H9 (cell line): ENCODE data around the gene STARD10. TPM values are rescaled to one million over a fixed set of nuclear protein-coding genes. Genes with fewer than 3 reads are reported as not detected.

Experiments
- DNase-seq: peaks from one replicate; pipeline ENCODE4 v3.0.0-alpha.2; 2017
- H2AFZ ChIP-seq: one replicate; pipeline ENCODE4 v1.6.1; 2013; ENCODE audit warnings: mild to moderate bottlenecking, low read length, control low read depth, moderate library complexity
- H2AK5ac ChIP-seq: 2 replicates; pipeline ENCODE4 v1.6.1; 2013; ENCODE audit warnings: low read length, control low read depth, mixed read lengths; ENCODE audit not compliant: insufficient read length
- H2BK120ac ChIP-seq: one replicate; pipeline ENCODE4 v1.6.1; 2013; ENCODE audit warnings: low read depth, mild to moderate bottlenecking, low read length, control low read depth, inconsistent platforms; ENCODE audit not compliant: poor library complexity, severe bottlenecking
- H2BK12ac ChIP-seq: 2 replicates; pipeline ENCODE4 v1.6.1; 2013; ENCODE audit warnings: low read length, control low read depth, mixed read lengths, low read depth; ENCODE audit not compliant: insufficient read length
- H2BK15ac ChIP-seq: 2 replicates; pipeline ENCODE4 v1.6.1; 2013; ENCODE audit warnings: low read depth, low read length, control low read depth
- H2BK20ac ChIP-seq: one replicate; pipeline ENCODE4 v1.6.1; 2013; ENCODE audit warnings: low read depth, mild to moderate bottlenecking, low read length, control low read depth, inconsistent platforms; ENCODE audit not compliant: poor library complexity, severe bottlenecking
- H2BK5ac ChIP-seq: 2 replicates; pipeline ENCODE4 v1.6.1; 2013; ENCODE audit warnings: low read length, control low read depth, mixed read lengths; ENCODE audit not compliant: insufficient read length
- H3K14ac ChIP-seq: 2 replicates; pipeline ENCODE4 v1.6.1; 2013; ENCODE audit warnings: low read length, control low read depth; ENCODE audit not compliant: insufficient read depth
- H3K18ac ChIP-seq: 2 replicates; pipeline ENCODE4 v1.6.1; 2013; ENCODE audit warnings: low read depth, mild to moderate bottlenecking, mixed read lengths, low read length, control low read depth; ENCODE audit not compliant: insufficient read length
- H3K23ac ChIP-seq: 2 replicates; pipeline ENCODE4 v1.6.1; 2013; ENCODE audit warnings: low read length, control low read depth, mixed read lengths, low read depth; ENCODE audit not compliant: insufficient read length
- H3K23me2 ChIP-seq: 2 replicates; pipeline ENCODE4 v1.6.1; 2013; ENCODE audit warnings: low read depth, mild to moderate bottlenecking, mixed read lengths, low read length, control low read depth; ENCODE audit not compliant: insufficient read length, poor library complexity, severe bottlenecking
- H3K27ac ChIP-seq: 2 replicates; pipeline ENCODE4 v1.5.1; 2013; ENCODE audit warnings: low read length, control low read depth, mixed read lengths, low read depth; ENCODE audit not compliant: insufficient read length
- H3K27me3 ChIP-seq: 2 replicates; pipeline ENCODE4 v1.6.1; 2013; ENCODE audit warnings: low read length, control low read depth, inconsistent platforms; ENCODE audit not compliant: insufficient read depth
- H3K4ac ChIP-seq: 2 replicates; pipeline ENCODE4 v1.6.1; 2013; ENCODE audit warnings: low read depth, mild to moderate bottlenecking, control low read depth, inconsistent platforms, low read length, moderate library complexity
- H3K4me1 ChIP-seq: 2 replicates; pipeline ENCODE4 v1.6.1; 2013; ENCODE audit warnings: low read length, control low read depth, inconsistent platforms; ENCODE audit not compliant: insufficient read depth
- H3K4me2 ChIP-seq: 2 replicates; pipeline ENCODE4 v1.6.1; 2013; ENCODE audit warnings: low read length, control low read depth, mixed read lengths; ENCODE audit not compliant: insufficient read length, insufficient read depth
- H3K56ac ChIP-seq: 2 replicates; pipeline ENCODE4 v1.6.1; 2013; ENCODE audit warnings: low read depth, mild to moderate bottlenecking, mixed read lengths, low read length, control low read depth; ENCODE audit not compliant: insufficient read length
- H3K79me1 ChIP-seq: 2 replicates; pipeline ENCODE4 v1.6.1; 2013; ENCODE audit warnings: low read depth, mild to moderate bottlenecking, moderate library complexity, low read length, control low read depth, inconsistent platforms; ENCODE audit not compliant: insufficient read depth, poor library complexity, severe bottlenecking
- H3K79me2 ChIP-seq: 2 replicates; pipeline ENCODE4 v1.6.1; 2013; ENCODE audit warnings: low read length, control low read depth, inconsistent platforms; ENCODE audit not compliant: insufficient read depth
- H3K9ac ChIP-seq: 2 replicates; pipeline ENCODE4 v1.6.1; 2013; ENCODE audit warnings: low read length, control low read depth, mixed read lengths; ENCODE audit not compliant: insufficient read length; ENCODE audit errors: extremely low read depth
- H3K9me3 ChIP-seq: one replicate; pipeline ENCODE4 v1.6.1; 2013; ENCODE audit warnings: low read depth, low read length, inconsistent platforms; ENCODE audit not compliant: control insufficient read depth
- H3T11ph ChIP-seq: one replicate; pipeline ENCODE4 v1.6.1; 2013; ENCODE audit warnings: mild to moderate bottlenecking, low read length, control low read depth, inconsistent platforms
- H4K20me1 ChIP-seq: one replicate; pipeline ENCODE4 v1.6.1; 2013; ENCODE audit not compliant: control insufficient read depth, insufficient read length, insufficient read depth
- H4K5ac ChIP-seq: 2 replicates; pipeline ENCODE4 v1.6.1; 2013; ENCODE audit warnings: low read depth, mild to moderate bottlenecking, mixed read lengths, low read length, control low read depth; ENCODE audit not compliant: insufficient read length
- H4K8ac ChIP-seq: replicated peaks from 2 replicates; pipeline ENCODE4 v1.6.1; 2013; ENCODE audit warnings: low read length, control low read depth, mixed read lengths, low read depth; ENCODE audit not compliant: insufficient read length
- H4K91ac ChIP-seq: 2 replicates; pipeline ENCODE4 v1.6.1; 2013; ENCODE audit warnings: low read depth, mild to moderate bottlenecking, moderate library complexity, mixed read lengths, low read length, control low read depth; ENCODE audit not compliant: insufficient read length
- H3K27ac Mint-ChIP-seq, 3 experiments: 2 replicates in 2 of 3; 3 replicates in 1 of 3; pipeline ENCODE4 v1.8.0; 2020 to 2021; ENCODE audit warnings: mixed read lengths in 3 of 3, mild to moderate bottlenecking in 1 of 3, moderate library complexity in 1 of 3
- H3K27me3 Mint-ChIP-seq: 2 replicates; pipeline ENCODE4 v1.8.0; 2021; ENCODE audit warnings: low read depth, mild to moderate bottlenecking, moderate library complexity, mixed read lengths
- H3K36me3 Mint-ChIP-seq, 3 experiments: 2 replicates in 2 of 3; 3 replicates in 1 of 3; pipeline ENCODE4 v1.8.0; 2020 to 2021; ENCODE audit warnings: low read depth in 3 of 3, mixed read lengths in 3 of 3; ENCODE audit not compliant: insufficient read depth in 1 of 3
- H3K4me1 Mint-ChIP-seq, 2 experiments: 2 replicates each; pipeline ENCODE4 v1.8.0; 2020; ENCODE audit warnings: mixed read lengths in 2 of 2
- H3K4me3 Mint-ChIP-seq, 2 experiments: 2 replicates in 1 of 2; 3 replicates in 1 of 2; pipeline ENCODE4 v1.8.0; 2020 to 2021; ENCODE audit warnings: mild to moderate bottlenecking in 2 of 2, mixed read lengths in 2 of 2, moderate library complexity in 1 of 2
- H3K9me3 Mint-ChIP-seq, 2 experiments: 2 replicates in 1 of 2; 3 replicates in 1 of 2; pipeline ENCODE4 v1.8.0; 2020; ENCODE audit warnings: mild to moderate bottlenecking in 2 of 2, mixed read lengths in 2 of 2, moderate library complexity in 1 of 2
- WGBS: extraction: QIAGEN DNeasy Blood & Tissue Kit; methylation state at CpG from one replicate; pipeline ENCODE4 v1.1.7; 2013; ENCODE audit warnings: missing lambda C conversion rate, low lambda C conversion rate, mixed read lengths; ENCODE audit not compliant: insufficient read length; ENCODE audit errors: extremely low coverage; 5-methylcytosine and 5-hydroxymethylcytosine counted together
- total RNA-seq: library from RNA; stranded (reverse); gene quantifications from 2 replicates; pipeline ENCODE4 v1.2.1, GENCODE V29; 2021
- TF ChIP-seq, protein P1 (sequence below): fragments of 200-600 bp; sonication (generic); conservative IDR thresholded peaks from 3 replicates; pipeline ENCODE4 v1.8.0; 2021; ENCODE audit warnings: antibody characterized with exemption, mild to moderate bottlenecking

STARD10 gene
- total RNA-seq, 1 experiment from 2014 or later: 24.4 TPM

DNA sequence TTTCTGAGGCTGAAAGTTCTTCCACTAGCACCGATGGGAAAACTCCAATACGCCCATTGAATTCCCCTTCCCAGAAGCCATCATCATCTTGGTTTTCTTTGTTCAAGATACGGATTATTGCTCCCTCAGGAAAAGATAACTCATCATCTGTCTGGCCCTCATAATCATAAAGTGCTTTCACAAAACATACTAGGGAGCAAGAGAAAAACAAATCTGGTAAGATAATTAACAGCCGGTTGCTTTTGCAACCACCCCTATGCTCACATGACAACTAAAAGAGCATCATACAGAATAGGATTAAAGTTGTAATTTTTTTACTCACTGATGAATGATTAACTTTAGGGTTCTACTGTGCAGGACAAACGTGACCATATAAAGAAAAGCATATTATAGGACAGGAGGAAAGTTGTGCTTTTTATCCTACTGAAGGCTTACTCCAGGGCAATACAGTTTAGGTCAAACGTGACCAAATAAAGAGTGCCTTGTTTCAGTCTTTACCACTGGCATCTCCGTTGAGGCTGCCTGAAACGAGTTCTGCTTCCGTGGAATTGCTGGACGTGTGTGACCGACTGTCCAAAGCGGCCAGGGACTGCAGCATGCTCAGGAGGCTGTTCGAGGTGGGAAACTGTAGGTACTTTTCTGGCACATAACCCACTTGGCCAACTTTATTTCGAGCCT lies 48.9 kb upstream of the STARD10 start:
- no peak for DNase-seq
- Histone ChIP-seq H3T11ph (no peak overlapping the region), H3K27ac (no peak overlapping the region), H3K14ac (no peak overlapping the region), H3K18ac (no peak overlapping the region), H3K4me2 (no peak overlapping the region), H3K23ac (no peak overlapping the region), H2BK20ac (no peak overlapping the region), H3K56ac (no peak overlapping the region), H2BK15ac (no peak overlapping the region), H4K20me1 (no peaks in the 10 kb centered on the region), H2BK120ac (no peak overlapping the region), H3K4ac (no peak overlapping the region), H4K91ac (no peak overlapping the region), H2AK5ac (no peak overlapping the region), H3K9me3 (no peaks in the 10 kb centered on the region), H4K8ac (no peak overlapping the region), H3K9ac (no peak overlapping the region), H2BK12ac (no peak overlapping the region), H2BK5ac (no peak overlapping the region), H3K4me1 (no peaks in the 10 kb centered on the region), H3K79me1 (no peaks in the 10 kb centered on the region), H2AFZ (no peak overlapping the region), H3K23me2 (no peaks in the 10 kb centered on the region), H3K27me3 (no peaks in the 10 kb centered on the region), H4K5ac (no peak overlapping the region), H3K79me2 (no peaks in the 10 kb centered on the region)
- WGBS: no CpG with 5 or more reads among the region's 14 CpGs
- Mint-ChIP-seq H3K27me3 (no peaks in the 10 kb centered on the region), H3K4me3 (no peak overlapping the region), H3K36me3 (0 out of 7 replicates have a peak, but pooled peaks cover 0 to 5% (median 0%) of the 10 kb centered on the region in 3 experiments), H3K4me1 (no peaks in the 10 kb centered on the region), H3K9me3 (no peaks in the 10 kb centered on the region), H3K27ac (no peak overlapping the region)
- TF ChIP-seq, protein P1, sequence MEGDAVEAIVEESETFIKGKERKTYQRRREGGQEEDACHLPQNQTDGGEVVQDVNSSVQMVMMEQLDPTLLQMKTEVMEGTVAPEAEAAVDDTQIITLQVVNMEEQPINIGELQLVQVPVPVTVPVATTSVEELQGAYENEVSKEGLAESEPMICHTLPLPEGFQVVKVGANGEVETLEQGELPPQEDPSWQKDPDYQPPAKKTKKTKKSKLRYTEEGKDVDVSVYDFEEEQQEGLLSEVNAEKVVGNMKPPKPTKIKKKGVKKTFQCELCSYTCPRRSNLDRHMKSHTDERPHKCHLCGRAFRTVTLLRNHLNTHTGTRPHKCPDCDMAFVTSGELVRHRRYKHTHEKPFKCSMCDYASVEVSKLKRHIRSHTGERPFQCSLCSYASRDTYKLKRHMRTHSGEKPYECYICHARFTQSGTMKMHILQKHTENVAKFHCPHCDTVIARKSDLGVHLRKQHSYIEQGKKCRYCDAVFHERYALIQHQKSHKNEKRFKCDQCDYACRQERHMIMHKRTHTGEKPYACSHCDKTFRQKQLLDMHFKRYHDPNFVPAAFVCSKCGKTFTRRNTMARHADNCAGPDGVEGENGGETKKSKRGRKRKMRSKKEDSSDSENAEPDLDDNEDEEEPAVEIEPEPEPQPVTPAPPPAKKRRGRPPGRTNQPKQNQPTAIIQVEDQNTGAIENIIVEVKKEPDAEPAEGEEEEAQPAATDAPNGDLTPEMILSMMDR: no peak
